Diencephalon (tissue), 1 donor: Measurements from ENCODE around the gene TMPRSS5. TPM values are rescaled to one million over a fixed set of nuclear protein-coding genes. Genes with fewer than 3 reads are reported as not detected.

Source experiments
- small RNA-seq: library from RNA; depleted of rRNA; stranded (forward); fragments of <200 nt; gene quantifications from one replicate; pipeline ENCODE3, GENCODE V24; 2014
- total RNA-seq: library from RNA; depleted of rRNA; stranded (reverse); fragments of >200 nt; gene quantifications from one replicate; pipeline ENCODE4 v1.2.3, GENCODE V29; 2014

The TMPRSS5 gene
- 2.1 TPM for total RNA-seq

DNA sequence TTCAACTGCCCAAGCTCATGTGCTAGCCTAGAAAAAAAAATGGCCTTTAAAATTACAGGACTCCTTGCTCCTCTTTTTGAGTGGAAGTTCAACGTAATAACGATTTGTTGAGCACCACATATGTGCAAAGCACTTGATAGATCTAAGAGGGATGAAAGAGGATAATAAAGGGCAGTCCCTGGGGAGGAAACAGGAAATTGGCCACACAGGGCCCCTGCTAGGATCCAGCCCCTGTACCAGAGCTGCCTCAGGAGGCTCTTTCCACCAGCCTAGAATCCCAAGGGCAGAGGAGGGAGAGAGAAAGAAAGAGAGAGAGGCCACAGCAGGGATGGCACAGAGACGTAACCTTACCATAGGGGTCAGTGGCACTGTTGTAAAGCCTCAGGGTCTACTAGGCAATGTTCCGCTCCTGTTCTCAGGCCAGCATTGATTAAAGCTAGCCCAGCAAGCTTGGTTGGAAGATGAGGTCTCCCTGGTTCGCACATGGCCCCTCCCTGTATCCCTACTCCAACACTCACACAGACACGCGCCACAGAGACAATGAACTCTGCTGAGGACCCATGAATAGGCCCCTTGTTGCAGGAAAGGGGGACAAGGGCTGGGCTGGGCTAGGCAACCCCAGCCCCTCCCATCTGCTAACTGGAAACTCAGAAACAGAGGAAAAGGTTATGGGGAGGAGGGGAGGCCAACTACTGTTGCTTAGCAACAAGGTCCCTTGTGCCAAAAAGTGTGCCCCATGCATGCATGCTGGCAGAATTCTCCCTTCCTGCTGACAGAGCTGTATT lies at the start of gene TMPRSS5:
Gene TMPRSS5, minus strand, starts transcription at position 438 of the 785 bp plus-strand sequence. Its CDS starts 84 bp downstream, at position 354.

Small RNAs within 50 kb of the gene (small RNA-seq; reads per million reads assigned to genes)
- gene RPS29P19: not detected

Other genes starting within 250 kb of the TMPRSS5 start
- 6.5 TPM for gene DRD2, start 230.9 kb downstream of the TMPRSS5 start, total RNA-seq
- gene ZW10, start 67.4 kb upstream of the TMPRSS5 start, total RNA-seq: 16.8 TPM
- gene CLDN25, start 73.5 kb upstream of the TMPRSS5 start, total RNA-seq: not detected
- gene USP28, start 169.3 kb upstream of the TMPRSS5 start, total RNA-seq: 28.8 TPM
- 0.23 TPM for gene HTR3B, start 198.5 kb upstream of the TMPRSS5 start, total RNA-seq